DMS114 treated with DMSO at 0.1 percent for 48 hours (cell line): Measurements from ENCODE around the gene MAU2.
A peak's percentile ranks its signal among the peaks of the same experiment; 100 is the strongest.

ENCODE experiments used
- DNase-seq: peaks from one replicate; lab custom pipeline; 2025; ENCODE audit not compliant: unreplicated experiment; lab: John Stamatoyannopoulos, UW

The MAU2 gene, protein sequence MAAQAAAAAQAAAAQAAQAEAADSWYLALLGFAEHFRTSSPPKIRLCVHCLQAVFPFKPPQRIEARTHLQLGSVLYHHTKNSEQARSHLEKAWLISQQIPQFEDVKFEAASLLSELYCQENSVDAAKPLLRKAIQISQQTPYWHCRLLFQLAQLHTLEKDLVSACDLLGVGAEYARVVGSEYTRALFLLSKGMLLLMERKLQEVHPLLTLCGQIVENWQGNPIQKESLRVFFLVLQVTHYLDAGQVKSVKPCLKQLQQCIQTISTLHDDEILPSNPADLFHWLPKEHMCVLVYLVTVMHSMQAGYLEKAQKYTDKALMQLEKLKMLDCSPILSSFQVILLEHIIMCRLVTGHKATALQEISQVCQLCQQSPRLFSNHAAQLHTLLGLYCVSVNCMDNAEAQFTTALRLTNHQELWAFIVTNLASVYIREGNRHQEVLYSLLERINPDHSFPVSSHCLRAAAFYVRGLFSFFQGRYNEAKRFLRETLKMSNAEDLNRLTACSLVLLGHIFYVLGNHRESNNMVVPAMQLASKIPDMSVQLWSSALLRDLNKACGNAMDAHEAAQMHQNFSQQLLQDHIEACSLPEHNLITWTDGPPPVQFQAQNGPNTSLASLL

DNA sequence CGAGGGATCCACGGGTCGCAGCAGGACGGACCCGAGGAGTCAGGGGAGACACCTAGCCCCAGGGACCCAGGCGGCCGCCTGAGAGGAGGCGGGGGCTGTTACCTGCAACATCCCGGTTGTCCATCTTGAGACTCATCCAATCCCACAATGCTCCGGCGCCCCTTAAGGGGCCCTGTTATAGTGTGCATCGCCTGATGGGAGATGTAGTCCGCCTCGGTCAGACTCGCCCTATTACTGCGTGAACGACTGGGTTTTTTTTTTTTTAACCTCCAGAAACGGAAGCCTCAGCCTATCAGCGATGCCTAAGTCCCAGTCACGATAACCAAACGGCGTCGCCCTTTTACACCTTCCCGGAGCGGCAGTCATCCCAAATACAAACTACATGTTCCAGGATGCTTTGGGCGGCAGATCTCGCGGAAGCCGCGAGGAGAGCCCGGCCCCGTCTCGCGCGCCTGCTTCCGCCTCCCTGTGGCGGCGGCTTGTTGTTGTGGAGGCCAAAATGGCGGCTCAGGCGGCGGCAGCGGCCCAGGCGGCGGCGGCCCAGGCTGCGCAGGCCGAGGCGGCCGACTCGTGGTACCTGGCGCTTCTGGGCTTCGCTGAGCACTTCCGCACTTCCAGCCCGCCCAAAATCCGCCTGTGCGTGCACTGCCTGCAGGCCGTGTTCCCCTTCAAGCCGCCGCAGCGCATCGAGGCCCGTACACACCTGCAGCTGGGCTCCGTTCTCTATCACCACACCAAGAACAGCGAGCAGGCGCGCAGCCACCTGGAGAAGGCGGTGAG lies at the start of gene MAU2, which contains the start of gene SUGP1:
Gene MAU2, plus strand, starts transcription at position 469 of the 780 bp plus-strand sequence. Its CDS starts 31 bp downstream, at position 500.
Gene SUGP1, minus strand, starts transcription at position 149 of the 780 bp plus-strand sequence. Its CDS starts 13 bp downstream, at position 136.
- DNase-seq, result peak; percentile 98

DNA sequence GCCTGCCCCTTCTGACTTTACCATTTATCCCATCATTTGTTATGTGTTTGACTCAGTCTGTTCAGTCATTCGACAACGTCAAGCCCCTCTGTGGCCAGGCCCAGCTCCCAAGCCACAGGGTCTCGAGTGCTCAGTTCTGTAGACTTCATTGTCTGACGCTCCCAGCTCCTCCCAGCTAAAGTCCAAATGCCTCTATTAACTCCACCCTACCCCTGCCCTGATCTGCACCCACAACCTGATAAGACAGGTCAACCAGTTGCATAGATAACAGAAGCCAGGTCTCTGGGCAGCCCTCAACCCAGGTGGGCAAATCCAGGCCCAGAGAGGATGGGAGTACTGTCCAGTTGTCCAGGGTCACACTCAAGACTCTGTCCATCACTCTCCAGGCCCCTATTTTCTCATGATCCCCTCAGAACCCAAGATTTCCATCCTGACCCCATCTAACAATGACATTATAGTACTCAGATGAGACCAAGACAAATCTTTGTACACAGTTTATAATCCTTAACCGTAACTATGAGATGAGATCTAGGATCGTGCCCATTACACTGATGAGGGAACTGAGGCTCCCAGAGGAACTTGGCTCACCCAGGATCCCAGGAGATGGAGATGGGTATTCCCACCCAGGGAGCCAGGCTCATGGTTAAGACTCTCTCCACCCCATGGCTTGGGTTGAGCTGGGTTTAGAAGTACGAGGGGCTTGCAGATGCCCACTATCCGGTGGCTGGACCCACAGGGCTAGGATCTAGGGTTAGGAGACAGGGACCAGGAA lies 48.6 kb upstream of the MAU2 start:
- DNase-seq, result no peak

DNA sequence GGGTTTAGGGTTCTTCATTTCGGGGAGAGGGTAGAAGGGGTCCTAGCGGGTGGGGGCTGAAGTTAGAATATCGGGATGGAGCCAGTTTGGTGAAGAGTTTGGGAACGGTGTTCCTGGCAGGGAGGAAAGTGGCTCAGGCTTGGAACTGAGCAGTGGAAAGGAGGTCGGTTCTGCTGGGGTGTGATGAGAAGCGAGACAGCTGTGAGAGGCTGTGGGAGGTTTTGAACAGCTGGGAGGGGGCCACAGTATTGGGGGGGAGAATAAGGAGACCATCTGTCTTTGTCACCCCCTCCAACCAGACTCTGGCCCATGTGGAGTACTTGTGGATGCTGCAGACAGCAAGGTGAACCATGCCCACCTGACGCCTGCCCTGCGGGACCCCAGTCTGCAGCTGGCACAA lies 46.5 kb upstream of the MAU2 start:
- no peak for DNase-seq

DNA sequence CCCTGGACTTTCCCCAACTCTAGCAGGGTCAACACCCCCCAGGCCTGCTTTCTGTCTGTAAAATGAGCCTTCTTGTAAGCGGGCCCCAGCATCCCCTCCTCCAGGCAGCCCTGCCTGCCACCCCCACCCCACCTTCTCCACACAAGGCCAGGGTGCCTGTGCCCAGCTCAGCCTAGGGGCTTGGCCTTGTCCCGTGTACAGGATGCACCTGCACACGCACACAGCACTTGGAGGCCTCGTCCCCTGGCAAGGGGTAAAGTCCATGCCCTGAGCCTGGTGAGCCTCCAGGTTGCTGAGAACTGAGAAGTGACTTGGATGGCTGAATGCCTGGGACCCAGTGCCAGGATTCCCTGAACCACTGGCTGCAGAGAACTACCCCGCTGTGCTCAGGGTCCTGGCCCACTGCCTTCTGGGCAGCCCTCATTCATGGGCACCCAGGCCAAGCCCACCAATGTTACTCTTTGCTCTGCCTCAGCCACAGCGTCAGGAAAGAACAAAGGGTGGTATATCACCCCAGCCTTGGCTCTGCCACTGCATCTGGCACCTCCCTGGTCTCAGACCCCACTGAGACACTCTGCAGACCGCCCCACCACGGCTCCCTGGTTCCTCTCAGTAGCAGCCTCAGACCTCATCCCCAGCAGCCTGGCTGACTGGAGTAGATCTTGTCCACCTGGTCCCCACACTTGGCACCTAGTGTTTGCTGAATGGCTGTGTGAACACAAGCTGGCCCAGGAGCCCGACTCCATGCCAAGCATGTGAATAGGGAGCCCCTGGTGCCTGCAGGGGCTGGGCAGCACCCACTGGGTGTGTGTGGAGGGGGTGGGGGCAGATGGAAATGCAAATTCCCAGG lies 45.7 kb upstream of the MAU2 start:
- DNase-seq, result no peak

DNA sequence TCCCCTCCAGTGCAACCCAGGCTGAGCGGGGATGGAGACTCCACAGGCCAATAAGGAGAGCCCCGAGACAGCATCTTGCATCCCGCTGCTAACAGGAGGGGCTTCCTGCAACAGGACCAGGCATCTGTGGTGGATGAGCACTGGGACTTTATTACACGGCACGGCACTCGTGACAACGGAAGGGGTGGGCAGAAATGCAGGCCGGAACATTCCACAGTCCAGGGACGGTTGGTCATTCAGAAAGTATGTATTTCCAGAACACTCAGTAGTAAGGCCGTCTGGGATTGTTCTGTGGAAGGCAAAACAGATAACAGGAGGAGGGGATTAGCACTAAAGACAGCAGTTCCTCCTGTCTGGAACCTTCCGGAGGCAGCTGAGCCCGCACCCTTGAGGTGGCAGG lies 44.2 kb upstream of the MAU2 start:
- no peak for DNase-seq

DNA sequence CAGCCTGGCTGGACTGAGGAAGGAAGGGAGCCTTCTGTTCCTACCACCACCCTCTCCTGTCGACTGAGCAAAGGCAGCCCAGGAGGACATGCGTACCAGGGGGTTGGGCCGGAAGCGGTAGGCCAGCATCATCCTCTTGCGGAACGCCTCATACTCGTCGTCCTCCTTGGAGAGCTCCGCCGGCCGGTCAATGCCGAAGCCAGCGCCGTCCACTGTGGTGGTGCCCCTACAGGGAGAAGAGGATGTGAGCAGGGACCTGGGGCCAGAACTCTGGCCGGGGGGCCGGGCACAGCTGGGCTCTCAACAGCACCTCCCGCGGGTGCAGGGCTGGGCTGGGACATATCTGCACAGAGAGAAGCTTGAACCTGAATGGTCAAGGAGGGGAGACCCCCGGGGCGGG lies 43.8 kb upstream of the MAU2 start:
- no peak for DNase-seq

DNA sequence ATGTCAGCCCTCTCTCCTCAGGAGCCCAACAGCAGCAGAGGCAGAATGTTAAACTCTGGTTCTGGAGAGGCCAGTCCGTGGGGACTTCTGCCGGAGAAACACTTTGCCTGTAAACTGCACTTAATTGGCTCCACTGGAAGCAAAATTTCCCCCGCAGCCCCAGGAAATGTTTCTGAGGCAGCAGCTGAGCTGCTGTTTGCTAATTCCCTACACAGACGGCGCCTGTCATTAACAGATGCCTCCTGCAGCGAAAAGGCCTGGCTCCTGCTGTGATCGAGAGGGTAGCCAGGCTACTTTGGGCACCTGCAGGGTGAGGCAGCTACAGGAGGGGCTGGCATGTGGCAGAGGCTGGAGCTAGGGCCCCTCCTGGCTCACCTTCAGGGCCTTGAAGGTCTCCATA lies 42.3 kb upstream of the MAU2 start:
- no peak for DNase-seq

DNA sequence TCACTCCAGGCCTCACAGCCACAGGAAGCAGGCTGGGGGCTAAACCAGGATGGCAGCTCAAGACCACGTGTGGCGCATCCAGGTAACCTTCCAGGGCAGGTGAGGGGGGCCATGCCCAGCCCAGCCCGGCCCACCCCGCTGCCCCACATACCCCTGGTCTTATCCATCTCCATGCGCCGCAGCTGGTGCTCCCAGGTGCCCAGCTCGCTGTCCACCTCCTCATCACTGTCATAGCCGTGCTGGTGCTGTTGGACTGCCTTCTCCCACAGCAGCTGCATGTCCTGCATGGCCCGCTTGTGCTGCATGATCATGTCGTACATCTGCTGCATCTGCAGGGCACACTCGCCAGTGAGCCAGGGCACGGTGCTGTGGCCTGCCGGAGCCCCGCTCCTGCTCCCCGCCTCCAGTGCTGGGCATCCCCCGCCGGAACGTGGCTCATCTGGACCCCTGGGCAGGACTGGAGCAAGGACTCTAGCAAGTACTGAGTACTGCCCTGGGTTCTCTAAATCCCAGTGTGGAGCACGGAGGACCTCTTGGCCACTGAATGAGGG lies 41.5 kb upstream of the MAU2 start:
- DNase-seq, result no peak

DNA sequence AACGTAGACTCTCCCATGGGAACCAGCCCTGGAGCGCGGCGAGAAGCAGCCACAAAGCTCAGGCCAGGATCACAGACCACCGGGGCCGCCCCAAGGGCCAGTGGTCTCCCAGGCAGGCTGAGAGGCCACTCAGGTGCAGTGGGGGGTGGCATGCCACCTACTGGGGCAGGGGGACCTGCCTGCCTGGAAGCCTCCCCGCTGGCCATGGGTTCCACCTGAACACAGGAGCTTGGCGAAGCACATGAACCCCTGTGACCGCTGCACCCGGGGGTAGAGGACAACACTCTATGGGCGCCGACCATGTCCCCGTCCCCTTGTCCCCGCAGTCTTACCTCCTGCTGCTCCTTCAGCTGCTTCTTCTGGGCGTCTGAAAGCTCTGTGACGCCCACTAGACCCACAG lies 40.8 kb upstream of the MAU2 start:
- no peak for DNase-seq

DNA sequence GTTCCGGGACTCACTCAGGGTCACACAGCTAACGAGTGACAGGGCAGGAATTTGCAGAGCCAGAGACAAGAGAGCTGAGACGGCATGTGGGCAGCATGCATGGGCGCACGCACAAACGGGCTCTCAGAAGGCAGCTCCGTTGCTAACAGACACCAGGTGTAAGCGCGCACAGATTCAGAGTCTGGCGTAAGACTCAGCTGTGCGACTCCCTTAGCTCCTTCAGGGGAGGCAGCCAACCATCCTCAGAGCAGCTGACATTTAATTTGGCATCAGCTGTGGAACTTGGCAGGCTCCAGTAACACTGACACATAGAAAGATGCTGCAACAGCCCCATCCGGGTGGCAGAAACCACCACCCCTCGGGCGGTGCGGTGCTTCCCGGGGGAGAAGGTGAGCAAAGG lies 40.1 kb upstream of the MAU2 start:
- no peak for DNase-seq

DNA sequence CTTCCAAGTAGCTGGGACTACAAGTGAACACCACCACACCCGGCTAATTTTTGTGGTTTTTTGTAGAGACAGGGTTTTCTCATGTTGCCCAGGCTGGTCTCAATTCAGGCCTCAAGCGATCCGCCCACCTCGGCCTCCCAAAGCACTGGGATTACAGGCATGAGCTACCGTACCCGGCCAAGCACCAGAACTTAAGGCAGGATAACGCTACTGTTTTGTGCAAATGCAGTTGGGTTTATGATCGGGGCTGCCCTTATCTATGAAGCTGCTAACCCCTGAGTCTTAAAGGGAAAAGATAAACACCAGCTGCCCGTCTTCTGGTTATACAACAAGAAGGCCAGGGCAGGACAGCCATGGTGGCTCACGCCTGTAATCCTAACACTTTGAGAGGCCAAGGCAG lies 34.9 kb upstream of the MAU2 start:
- no peak for DNase-seq

DNA sequence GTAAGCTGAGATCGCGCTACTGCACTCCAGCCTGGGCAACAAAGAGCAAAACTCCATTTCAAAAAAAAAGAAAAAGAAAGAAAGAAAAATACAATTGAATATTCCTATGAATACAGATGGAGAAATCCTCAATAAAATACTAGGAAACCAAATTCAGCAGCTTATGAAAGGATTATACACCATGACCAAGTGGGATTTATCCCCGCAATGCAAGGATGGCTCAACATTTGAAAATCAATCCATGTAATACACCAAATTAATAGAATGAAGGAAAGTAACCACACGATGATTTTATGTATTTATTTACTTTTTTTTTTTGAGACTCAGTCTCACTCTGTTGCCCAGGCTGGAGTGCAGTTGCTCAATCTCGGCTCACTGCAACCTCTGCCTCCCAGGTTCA lies 28.0 kb upstream of the MAU2 start:
- DNase-seq, result no peak

DNA sequence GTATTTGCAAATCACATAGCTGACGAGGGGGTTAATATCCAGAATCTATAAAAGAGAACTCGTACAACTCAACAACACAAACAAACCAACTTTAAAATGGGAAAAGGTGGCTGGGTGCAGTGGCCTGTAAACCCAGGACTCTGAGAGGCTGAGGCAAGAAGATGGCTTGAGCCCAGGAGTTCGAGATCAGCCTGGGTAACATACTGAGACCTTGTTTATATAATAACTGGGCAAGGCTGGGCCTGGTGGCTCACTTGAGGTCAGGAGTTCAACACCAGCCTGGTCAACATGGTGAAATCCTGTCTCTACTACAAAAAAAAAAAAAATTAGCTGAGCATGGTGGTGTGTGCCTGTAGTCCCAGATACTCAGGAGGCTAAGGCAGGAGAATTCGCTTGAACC lies 25.7 kb upstream of the MAU2 start:
- DNase-seq, result no peak

DNA sequence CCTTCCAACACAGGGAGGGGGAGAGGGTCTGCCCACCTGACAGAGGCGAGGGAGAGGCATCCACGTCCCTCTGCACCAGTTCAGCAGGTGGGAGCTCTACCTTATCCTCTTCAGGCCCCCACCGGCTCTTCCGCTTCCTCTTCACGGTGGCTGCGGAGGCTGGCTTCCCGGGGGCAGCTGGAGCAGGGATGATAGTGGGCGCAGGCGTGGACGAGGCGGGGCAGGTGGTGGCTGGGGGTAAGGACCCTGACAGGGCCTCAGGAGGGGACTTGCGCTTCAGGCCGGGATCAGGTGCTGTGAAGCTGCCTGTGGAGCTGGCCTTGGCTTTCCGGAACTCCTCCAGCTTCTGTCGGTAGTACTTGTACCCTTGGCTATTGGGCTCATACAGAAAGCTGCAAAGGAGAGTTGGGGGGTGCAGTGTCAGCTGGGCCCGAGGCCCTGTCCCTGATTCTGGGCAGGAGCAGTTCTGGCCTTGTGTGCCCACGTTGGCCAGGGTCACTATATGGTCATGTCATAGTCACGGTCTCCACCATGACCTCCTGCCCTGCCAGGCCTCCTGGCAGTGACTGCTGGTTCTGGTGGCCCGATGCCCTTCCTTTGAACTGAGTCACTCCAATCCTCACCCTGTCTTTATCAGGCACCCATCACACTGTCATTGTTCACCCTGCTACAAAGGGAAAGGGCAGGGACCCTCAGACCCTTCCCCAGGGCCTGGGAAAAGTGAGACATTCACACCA lies 23.5 kb upstream of the MAU2 start:
- DNase-seq, result no peak

DNA sequence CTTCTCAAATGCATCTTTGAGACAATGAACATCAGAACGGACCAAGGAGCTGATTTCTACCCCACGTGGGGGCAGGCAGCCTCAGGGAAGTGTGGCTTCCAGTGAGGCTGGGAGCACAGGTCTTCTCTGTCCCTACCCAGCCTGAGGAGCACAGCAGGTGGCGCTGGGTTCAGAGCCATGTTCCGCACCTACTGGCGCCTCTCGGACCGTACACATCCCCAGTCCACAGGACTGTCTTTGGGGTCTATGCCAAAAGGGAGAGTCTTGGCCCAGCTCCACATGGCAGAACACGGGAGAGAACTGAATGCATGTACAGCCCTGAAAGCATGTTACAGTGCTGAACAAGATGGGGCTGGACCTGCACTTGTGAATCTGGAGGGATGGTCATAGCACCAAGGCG lies 22.9 kb upstream of the MAU2 start:
- DNase-seq, result no peak

DNA sequence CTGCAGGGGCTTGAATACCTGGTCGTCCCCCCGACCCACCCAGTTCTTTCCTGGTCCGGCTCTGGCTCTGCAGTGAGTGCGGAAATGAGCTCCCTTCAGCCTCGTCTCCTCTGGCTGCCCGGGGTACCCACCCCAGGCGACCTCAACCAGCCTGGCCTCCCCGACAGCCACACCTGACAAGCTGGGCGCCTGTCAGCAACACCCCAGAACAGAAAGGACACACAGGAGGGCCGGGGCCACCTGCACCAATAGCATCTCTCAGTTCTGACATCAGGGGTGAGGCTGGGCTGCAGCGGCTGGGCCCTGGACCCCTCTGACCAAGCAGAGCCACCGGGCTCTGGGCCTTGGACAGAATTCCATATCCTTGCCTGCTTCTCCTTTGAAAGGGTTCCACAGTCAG lies 20.0 kb upstream of the MAU2 start:
- DNase-seq, result no peak

DNA sequence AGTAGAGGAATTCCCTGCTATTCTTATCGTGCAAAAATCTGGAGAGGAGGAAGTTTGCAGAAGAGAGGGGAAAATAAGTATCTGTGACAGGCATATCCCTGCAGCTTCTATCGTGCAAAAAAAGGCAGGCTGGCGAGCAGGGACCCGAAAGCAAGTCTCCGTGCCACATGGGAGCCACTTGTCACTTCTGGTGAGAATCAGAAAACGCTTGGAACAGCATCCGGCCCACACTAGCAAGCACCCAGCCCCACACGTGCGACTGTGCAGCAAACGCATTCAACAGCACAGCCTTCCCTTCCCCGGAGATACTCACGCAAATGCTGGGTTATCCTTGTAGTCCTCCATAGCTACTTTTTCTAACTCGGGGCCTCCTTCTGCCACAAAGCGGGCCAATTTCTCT lies 17.2 kb upstream of the MAU2 start:
- DNase-seq, result no peak

DNA sequence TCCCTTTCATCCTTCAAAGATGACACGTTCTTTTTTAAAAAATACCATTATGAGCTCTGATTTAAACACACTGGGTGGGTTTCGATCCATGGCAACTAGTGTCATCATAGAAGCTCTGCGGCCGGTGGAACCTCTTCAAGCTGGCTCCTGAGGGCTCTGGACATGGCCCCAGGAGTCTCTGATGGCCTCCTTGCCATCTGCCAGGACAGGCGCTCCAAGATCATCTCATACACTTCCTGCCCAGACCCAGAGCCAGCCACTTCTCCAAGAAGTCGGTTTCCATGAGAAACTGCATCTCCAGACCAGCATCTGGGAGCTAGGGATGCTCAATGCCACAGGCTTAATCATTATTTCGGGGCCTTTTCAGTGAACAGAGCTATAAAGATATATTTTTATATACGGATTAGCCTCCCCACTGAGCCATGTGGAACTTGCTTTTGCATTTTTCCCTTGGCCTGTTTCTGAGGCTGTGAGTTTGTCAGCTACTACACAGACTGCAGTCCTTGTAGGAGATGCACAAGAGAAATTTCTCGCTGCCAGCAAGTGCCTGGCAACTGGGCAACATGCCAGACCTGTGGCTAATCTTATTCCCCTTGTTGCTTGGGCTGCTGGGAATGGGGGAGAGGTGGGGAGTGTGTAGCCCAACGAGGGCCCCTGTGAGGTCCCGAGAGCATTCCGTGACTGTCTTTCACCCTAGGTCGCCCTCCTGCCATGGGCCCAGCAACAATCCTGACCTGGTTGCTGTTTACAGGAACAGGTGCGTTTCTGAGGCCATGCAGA lies 16.3 kb upstream of the MAU2 start:
- no peak for DNase-seq
